HCEC 1CT (cell line): ENCODE results near the gene CENPP.
"Not testable (repeated sequence)": the region's sequence is repeated elsewhere in the genome, so short reads cannot be mapped to it uniquely, and the experiment has no call there.

Source experiments
- DNase-seq: peaks from one replicate; pipeline ENCODE4 v3.0.0-alpha.2; 2017

Gene CENPP

DNA sequence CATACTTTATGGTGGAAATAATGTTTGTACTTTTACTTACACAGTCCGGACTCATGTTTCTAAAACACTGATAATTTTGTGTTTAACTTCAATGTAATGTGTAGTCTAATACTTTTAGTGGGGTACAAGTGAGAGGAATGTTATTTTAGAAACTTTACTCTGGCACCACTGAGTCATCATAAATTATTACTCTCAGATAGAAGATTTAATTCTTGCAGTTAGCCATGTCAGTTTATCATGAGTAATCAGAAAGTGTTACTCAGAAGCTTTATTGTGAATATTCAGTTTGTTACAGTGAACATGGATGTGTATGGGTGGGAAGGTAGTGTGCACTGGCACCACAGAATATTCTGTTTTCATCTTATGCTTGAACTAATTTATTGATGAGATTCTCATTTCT lies 58.6 kb downstream of the CENPP start:
- DNase-seq, result peak; percentile 80

DNA sequence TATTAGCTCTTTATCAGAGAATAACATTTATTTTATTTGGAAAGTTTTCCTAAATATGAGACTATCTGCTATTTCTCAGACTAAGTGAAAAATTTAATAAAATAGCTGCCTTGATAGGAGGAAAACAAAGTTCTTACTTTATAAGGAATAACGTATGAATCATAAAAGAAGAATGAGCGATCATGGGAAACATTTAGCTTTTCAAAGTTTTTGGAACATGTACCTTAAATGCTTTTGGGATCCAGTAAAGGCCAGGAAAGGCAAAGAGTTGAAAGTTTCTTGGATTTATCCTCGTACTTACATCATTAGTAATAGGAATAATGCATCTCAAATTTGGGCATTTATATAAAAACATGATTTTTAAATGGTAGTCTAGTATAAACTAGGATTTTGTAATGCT lies 59.2 kb downstream of the CENPP start:
- peak; percentile 33 for DNase-seq

GRCh38 chr9:92385477-92385876 lies 59.7 kb downstream of the CENPP start:
- DNase-seq, result no peak

DNA sequence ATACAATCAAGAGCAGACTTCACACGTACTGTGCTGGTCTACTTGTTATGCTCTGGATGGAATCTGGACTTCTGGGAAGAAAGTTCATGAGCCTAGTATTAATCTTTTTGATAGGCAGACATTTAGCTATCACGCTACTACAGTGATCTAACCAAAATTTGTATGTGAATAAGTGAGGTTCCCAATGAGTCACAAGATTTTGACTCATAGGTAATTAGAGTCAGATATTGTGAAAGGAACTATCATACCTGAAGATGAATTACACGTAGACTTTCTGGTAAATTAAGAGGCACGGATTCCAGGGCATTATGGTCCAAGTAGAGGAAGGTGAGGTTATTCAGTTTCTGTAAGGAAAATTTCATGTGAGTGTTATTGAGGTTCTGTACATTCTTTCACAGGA lies 60.2 kb downstream of the CENPP start:
- DNase-seq, result peak; percentile 14

DNA sequence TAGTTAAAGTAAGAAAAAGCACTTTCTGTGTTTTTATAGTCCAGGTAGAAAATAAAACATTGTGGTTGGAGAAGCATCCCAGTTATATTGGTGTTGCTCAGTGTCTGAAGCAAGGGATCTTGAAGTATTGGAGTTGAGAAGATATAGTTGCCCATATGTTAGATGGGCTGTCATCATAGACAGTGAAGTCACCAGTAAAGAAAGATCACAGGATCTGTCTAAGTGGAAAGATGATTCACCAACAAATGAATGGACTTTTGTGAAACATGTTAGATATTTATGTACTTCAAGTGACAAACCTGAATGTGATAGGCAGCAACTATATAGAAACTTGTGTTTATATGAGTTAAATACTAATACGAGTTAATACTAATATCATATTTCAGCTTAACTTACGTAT lies 66.9 kb downstream of the CENPP start:
- peak; percentile 19 for DNase-seq

DNA sequence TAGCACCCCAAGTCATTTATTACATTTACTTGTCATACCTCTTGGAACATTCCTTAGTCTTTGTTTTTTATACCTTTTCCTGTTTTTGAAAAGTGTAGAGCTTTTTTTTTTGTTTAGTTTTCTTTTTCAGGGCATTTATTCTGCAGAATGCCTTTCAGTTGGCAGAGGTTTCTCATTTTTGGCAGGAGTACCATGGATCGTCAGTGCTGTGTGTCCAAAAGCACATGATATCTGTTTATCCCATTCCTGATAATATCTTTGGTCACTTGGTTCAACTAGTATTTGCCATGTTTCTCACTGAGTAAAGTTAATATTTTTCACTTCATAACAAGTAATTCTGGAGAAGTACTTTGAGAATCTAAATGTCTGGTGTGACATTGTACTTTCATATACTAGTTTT lies 67.9 kb downstream of the CENPP start:
- no peak for DNase-seq

DNA sequence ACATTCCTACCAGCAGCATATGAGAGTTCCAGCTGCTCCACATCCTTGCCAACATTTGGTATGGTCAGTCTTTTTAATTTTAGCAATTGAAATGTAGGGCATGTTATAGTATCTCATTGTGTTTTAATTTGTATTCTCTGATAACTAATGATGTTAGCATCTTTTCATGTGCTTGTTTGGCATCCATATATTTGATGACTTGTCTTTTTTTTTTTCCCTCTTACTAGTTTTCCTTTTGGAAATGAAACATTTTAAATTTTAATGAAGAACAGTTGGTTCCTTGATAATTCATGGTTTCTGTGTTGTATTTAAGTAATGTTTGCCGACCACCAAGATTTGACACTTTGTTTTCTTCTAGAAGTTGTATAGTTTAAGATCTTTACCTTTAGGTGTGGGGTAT lies 69.9 kb downstream of the CENPP start:
- DNase-seq, result no peak

GRCh38 chr9:92397853-92398252 lies 72.1 kb downstream of the CENPP start:
- no peak for DNase-seq

- no peak for DNase-seq
Observed at GRCh38 chr9:92402360-92402759, 76.6 kb downstream of the CENPP start.

- no peak for DNase-seq
Observed at GRCh38 chr9:92402826-92403745, 77.3 kb downstream of the CENPP start.

DNA sequence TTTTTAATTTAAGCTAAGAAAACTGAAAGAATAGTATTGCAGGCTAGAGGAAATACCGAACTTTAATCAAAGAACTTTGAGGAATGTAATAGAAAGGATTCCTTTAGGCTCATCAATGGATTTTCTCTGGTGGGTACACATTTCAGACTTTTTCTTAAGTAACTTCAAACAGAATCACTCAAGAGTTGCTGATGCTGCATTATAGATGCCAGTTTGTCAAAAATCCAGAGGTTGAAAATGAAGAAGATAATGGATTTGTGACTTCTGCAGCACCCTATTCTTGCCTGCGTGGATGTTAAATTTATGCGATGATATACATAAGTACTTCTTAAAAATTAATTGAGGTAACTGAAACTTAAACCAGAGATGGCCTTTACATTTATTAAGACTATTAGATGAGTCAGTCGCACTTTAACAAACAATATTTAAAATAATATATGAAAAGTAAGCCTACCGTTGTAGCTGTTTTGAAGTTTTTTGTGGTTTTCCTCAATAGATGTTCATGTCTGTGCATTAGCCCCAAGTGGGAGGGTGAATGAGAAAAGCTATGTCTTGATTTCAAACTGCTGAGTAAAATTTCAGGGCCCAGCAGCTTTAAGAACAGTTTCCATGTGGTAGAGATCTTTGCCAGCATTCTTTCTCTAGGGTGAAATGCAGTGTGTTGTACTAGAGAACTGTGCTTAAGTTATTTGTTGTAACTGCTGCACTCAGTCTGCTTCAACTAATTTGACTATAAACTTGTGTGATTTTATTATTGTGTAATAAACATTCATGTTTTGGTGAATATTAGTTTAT lies 78.5 kb downstream of the CENPP start, which contains the start of gene OGN:
Gene OGN, minus strand, starts transcription at position 537 of the 795 bp plus-strand sequence. CDS start 1,171 bp downstream, outside the sequence.
- no peak for DNase-seq

DNA sequence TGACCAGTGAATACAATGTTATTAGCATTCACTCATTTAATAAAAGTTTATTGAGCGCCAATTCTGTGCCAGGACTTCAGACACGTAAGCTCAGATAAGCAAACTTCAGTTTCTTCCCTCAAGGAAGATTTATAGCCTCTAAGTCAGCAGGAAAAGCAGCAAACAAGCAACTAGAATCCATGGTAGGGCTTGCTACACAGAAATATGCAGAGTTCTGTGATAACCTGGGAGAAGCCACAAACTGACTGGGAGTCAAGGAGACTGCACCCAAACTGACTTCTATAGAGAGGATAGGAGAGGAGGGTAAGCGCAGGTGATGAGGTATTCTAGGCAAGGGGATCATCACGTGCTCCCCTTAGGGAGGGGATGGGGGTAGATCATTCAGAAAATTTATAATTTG lies 80.1 kb downstream of the CENPP start:
- DNase-seq, result no peak

- DNase-seq, result no peak
Observed at GRCh38 chr9:92406477-92406876, 80.7 kb downstream of the CENPP start.

DNA sequence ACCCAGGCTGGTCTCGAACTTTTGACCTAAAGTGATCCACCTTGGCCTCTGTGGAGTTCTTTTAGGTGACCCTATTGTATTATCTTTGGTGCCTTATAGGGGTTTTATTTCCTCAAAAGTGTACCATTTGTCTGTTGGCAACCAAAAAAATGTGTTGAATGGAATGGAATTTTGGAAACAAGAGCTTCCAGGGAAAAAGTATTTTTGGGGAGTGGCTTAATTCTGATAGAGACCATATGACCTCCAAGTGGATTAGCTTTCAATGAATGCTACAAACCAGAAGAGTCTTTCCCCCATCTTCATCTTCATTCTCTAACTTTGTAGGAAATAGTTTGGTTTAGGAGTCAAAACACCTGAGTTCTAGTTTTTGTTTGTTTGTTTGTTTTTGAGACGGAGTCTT lies 82.1 kb downstream of the CENPP start:
- DNase-seq, result no peak

DNA sequence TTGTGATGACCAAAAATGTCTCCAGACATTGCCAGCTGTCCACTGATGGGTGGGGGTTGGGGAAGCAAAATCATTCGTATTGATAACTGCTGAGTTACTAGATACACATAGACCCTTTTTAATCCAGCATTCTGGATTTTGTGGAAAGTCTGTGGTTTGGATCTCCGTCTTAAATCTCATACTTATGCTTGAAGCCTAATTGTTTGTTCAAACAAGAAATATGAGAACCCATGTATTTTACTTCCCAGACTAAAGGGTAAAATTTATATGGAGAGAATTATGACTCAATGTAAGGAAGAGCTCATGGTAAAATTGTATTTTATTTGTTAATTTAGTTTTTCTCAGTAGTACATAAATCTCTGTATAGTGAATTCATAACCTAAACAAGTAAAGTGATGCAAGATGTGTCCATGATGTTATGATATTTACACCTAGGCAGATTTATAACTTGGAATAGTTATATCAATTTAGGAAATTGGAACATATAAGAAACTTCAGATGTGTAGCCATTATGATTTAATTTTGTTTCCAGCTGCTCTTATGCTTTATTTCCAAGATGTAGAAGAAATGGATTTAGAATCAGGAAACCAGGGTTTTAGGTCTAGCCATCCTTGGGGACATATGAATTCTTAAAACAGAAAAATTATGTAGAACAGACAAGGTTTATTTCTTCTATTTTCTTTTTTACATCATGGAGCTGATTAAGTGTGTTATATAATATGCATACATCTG lies 83.2 kb downstream of the CENPP start:
- DNase-seq, result no peak

DNA sequence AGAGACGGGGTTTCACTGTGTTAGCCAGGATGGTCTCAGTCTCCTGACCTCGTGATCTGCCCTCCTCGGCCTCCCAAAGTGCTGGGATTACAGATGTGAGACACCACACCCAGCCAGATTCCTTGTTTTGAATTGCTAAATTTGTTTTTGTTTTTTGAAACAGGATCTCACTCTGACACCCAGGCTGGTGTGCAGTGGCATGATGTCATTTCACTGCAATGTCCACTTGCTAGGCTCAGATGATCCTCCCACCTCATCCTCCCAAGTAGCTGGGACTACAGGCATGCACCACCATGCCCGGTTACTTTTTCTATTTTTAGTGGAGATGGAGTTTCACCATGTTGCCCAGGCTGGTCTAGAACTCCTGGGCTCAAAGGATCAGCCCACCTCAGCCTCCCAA lies 85.4 kb downstream of the CENPP start:
- not testable (repeated sequence) for DNase-seq

- no peak for DNase-seq
Observed at GRCh38 chr9:92414566-92414965, 88.8 kb downstream of the CENPP start.

GRCh38 chr9:92422611-92423338 lies 97.0 kb downstream of the CENPP start:
- no peak for DNase-seq

DNA sequence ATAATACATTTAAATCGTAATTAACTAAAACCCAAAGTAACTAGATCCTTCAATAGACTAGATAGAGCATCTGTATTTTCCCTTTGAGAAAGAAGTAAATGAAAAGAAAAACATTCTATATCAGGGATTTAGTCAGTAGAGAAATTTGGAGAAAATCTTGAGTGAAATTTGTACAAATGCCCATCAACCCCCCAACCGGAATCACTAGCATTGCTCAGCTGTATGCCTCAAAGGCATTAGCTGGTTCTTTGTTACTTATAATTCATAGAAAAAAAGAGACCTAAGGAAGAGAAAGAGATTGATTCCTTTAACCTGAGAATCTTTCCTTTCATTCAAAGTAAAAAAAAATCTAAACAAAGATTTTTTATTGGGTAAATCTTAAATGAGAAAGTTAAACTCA lies 97.9 kb downstream of the CENPP start:
- DNase-seq, result no peak

GRCh38 chr9:92424340-92424739 lies 98.6 kb downstream of the CENPP start, which contains the start of gene OMD:
Gene OMD (minus strand): TSS chr9:92424471. CDS start chr9:92417558, 6,913 bp downstream.
- DNase-seq, result no peak

DNA sequence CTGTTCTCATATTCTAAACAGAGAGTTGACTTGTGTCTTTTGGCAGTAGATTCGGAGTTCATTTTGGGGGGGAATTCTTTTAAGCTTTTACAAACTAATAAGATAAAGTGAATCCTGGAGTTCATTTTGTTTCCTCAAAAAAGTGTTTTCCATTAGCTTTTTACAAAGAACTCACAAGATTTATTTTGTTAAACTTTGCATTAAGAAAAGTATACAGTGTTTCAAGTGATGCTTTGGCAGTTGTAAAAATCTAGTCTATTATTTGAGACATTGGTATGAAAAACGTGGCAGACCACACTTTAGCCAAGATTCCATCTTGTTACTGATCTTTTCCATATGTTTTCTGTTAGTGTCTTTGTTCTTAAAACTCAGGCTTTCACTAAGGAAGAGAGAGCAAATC lies 99.7 kb downstream of the CENPP start:
- no peak for DNase-seq

DNA sequence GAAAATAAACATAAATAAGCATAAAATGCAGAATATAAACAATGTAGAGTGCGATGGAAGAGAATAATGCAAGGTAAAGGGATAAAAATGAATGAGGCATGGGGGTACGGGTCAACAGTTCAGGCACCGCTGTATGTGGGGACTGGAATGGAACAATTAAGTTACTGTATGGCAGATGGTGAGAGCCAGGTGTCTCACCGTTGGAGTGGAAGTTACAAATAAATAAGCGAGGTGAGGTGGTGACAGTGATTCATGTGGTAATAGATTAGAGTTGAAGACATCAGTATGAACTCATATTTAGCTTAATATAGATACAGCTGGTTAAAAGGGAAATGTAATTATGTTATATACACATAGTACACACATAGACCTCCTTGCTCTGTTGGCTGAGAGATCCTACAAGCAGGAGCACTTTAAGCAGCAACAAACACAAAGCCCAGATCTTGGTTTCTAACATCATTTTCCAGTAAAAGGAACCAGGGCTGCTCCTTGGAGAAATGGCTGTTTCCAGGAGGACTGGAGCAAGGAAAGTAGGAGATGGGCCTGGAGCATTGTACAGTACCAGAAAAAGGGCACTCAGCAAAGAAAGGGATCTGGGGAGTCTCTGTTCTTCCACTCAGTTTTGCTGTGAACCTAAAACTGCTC lies 100.9 kb downstream of the CENPP start:
- DNase-seq, result no peak
